GM12872 (cell line): Measurements from ENCODE around the gene TBC1D9.

ENCODE experiments used
- CTCF ChIP-seq: IDR thresholded peaks from 3 replicates; pipeline ENCODE4 v1.5.1; 2011; ENCODE audit warnings: low read depth, mild to moderate bottlenecking, low read length, moderate library complexity; ENCODE audit not compliant: insufficient read depth

TBC1D9 gene

GRCh38 chr4:140769209-140769608 is 13.0 kb upstream of the TBC1D9 start:
- no peak for TF ChIP-seq CTCF

GRCh38 chr4:140764785-140765392 is 8.7 kb upstream of the TBC1D9 start:
- TF ChIP-seq CTCF = no peak

GRCh38 chr4:140762202-140762601 is 6.0 kb upstream of the TBC1D9 start:
- no peak for TF ChIP-seq CTCF

GRCh38 chr4:140757232-140757630 is 1.0 kb upstream of the TBC1D9 start:
- no peak for TF ChIP-seq CTCF

GRCh38 chr4:140755774-140756318 is 339 bp downstream of the TBC1D9 start:
- no peak for TF ChIP-seq CTCF

- no peak for TF ChIP-seq CTCF
These were observed 1.0 kb downstream of the TBC1D9 start for GRCh38 chr4:140754918-140755773.

- TF ChIP-seq CTCF = no peak
These were observed 2.9 kb downstream of the TBC1D9 start for GRCh38 chr4:140753329-140753728.
